ENCODE data around the gene EID3. TPM values are rescaled to one million over a fixed set of nuclear protein-coding genes. Genes with fewer than 3 reads are reported as not detected.
"Not testable (repeated sequence)": the region's sequence is repeated elsewhere in the genome, so short reads cannot be mapped to it uniquely, and the experiment has no call there.

EID3 gene
- polyA plus RNA-seq, 1 donor from 2014 or later, result 0.37 TPM

GRCh38 chr12:104329707-104330532 is 26.4 kb downstream of the EID3 start:
- H3K9me2 ChIP-seq (ENCODE audit: insufficient read depth, low read length), result no peaks in the 10 kb centered on the region
- H2AFZ ChIP-seq (ENCODE audit: low read depth, low read length), result no peak overlapping the region
- no peaks in the 10 kb centered on the region for H3K79me2 ChIP-seq (replicated peaks; ENCODE audit: insufficient read depth, low read length)
- H3K9ac ChIP-seq (ENCODE audit: low read length), result no peak overlapping the region
- H3K27me3 ChIP-seq (ENCODE audit: insufficient read depth, low read depth, low read length), result no peaks in the 10 kb centered on the region
- no peak overlapping the region for H3K4me3 ChIP-seq (ENCODE audit: low read length)
- H4K20me1 ChIP-seq (ENCODE audit: insufficient read depth), result no peaks in the 10 kb centered on the region
- H3K9me3 ChIP-seq (ENCODE audit: low read length), result no peaks in the 10 kb centered on the region
- TF ChIP-seq MXI1 (conservative IDR thresholded peaks at IDR 0.05; ENCODE audit: poor library complexity, severe bottlenecking), result no peak
- TF ChIP-seq SMC3 (conservative IDR thresholded peaks at IDR 0.05; ENCODE audit: poor library complexity), result no peak
- H3K36me3 ChIP-seq (ENCODE audit: insufficient read depth, low read length), result peaks cover 12% of the 10 kb centered on the region
- H3K27ac ChIP-seq (ENCODE audit: low read length), result no peak overlapping the region
- no peaks in the 10 kb centered on the region for H3F3A ChIP-seq (ENCODE audit: insufficient read depth, low read length, poor library complexity, severe bottlenecking)
- H3K4me2 ChIP-seq (ENCODE audit: low read length), result no peak overlapping the region

- H2AFZ ChIP-seq (ENCODE audit: low read depth, low read length), result no peak overlapping the region
- H3K27ac ChIP-seq (ENCODE audit: low read length), result no peak overlapping the region
- H3K27me3 ChIP-seq (ENCODE audit: insufficient read depth, low read depth, low read length), result no peaks in the 10 kb centered on the region
- H3K9me3 ChIP-seq (ENCODE audit: low read length), result no peaks in the 10 kb centered on the region
- no peaks in the 10 kb centered on the region for H3F3A ChIP-seq (ENCODE audit: insufficient read depth, low read length, poor library complexity, severe bottlenecking)
- no peaks in the 10 kb centered on the region for H3K9me2 ChIP-seq (ENCODE audit: insufficient read depth, low read length)
- H3K79me2 ChIP-seq (replicated peaks; ENCODE audit: insufficient read depth, low read length), result no peaks in the 10 kb centered on the region
- no peak overlapping the region for H3K9ac ChIP-seq (ENCODE audit: low read length)
- H3K4me2 ChIP-seq (ENCODE audit: low read length), result no peak overlapping the region
- H3K4me3 ChIP-seq (ENCODE audit: low read length), result no peak overlapping the region
- H3K36me3 ChIP-seq (ENCODE audit: insufficient read depth, low read length), result peaks cover 12% of the 10 kb centered on the region
- H4K20me1 ChIP-seq (ENCODE audit: insufficient read depth), result no peaks in the 10 kb centered on the region
- TF ChIP-seq POLR2AphosphoS5 (IDR thresholded peaks at IDR 0.05) (no peak), TAF1 (IDR thresholded peaks at IDR 0.05; ENCODE audit: low read depth) (no peak), EP300 (conservative IDR thresholded peaks at IDR 0.05; ENCODE audit: poor library complexity, severe bottlenecking) (no peak), CTCF (IDR thresholded peaks at IDR 0.05; ENCODE audit: poor library complexity, severe bottlenecking) (no peak), EZH2 (IDR thresholded peaks at IDR 0.05; ENCODE audit: borderline replicate concordance, insufficient read depth, low read length, poor library complexity, severe bottlenecking) (no peak), REST (IDR thresholded peaks at IDR 0.05; ENCODE audit: borderline replicate concordance) (no peak)
These were observed 27.8 kb downstream of the EID3 start for GRCh38 chr12:104331376-104331775.

GRCh38 chr12:104332273-104332672 is 28.7 kb downstream of the EID3 start:
- H3K9ac ChIP-seq (ENCODE audit: low read length); H3K27ac ChIP-seq (ENCODE audit: low read length); H3K4me3 ChIP-seq (ENCODE audit: low read length); H2AFZ ChIP-seq (ENCODE audit: low read depth, low read length); H4K20me1 ChIP-seq (ENCODE audit: insufficient read depth); H3K9me3 ChIP-seq (ENCODE audit: low read length); H3K4me2 ChIP-seq (ENCODE audit: low read length); H3F3A ChIP-seq (ENCODE audit: insufficient read depth, low read length, poor library complexity, severe bottlenecking); H3K9me2 ChIP-seq (ENCODE audit: insufficient read depth, low read length); H3K79me2 ChIP-seq (replicated peaks; ENCODE audit: insufficient read depth, low read length); H3K27me3 ChIP-seq (ENCODE audit: insufficient read depth, low read depth, low read length): not testable (repeated sequence)
- H3K36me3 ChIP-seq (ENCODE audit: insufficient read depth, low read length), result peaks cover 11% of the 10 kb centered on the region

All from neural cell (in vitro differentiated cells).